ENCODE measurements around the gene SPP1. TPM values are rescaled to one million over a fixed set of nuclear protein-coding genes. Genes with fewer than 3 reads are reported as not detected.
"Not testable (repeated sequence)": the region's sequence is repeated elsewhere in the genome, so short reads cannot be mapped to it uniquely, and the experiment has no call there.

SPP1 gene
- total RNA-seq, 1 donor = 7.6 TPM

GRCh38 chr4:88021824-88022223, 46.3 kb downstream of the SPP1 start:
- Histone ChIP-seq H3K4me1 (ENCODE audit: insufficient read depth, low read length) (peaks cover 27% of the 10 kb centered on the region), H3K9me3 (ENCODE audit: low read depth, low read length) (no peaks in the 10 kb centered on the region), H3K79me2 (ENCODE audit: insufficient read depth, low read length) (peaks cover 70% of the 10 kb centered on the region), H3K4me3 (ENCODE audit: insufficient read depth, low read length) (no peak overlapping the region), H3K36me3 (ENCODE audit: insufficient read depth, low read length) (peaks cover 46% of the 10 kb centered on the region), H2AFZ (ENCODE audit: low read length) (no peak overlapping the region), H3K27me3 (ENCODE audit: insufficient read depth, low read length) (no peaks in the 10 kb centered on the region), H4K20me1 (ENCODE audit: insufficient read depth, low read length) (no peaks in the 10 kb centered on the region), H3K27ac (ENCODE audit: low read depth, low read length) (no peak overlapping the region), H3K4me2 (ENCODE audit: insufficient read depth, low read length) (no peak overlapping the region)
- TF ChIP-seq, protein P1, sequence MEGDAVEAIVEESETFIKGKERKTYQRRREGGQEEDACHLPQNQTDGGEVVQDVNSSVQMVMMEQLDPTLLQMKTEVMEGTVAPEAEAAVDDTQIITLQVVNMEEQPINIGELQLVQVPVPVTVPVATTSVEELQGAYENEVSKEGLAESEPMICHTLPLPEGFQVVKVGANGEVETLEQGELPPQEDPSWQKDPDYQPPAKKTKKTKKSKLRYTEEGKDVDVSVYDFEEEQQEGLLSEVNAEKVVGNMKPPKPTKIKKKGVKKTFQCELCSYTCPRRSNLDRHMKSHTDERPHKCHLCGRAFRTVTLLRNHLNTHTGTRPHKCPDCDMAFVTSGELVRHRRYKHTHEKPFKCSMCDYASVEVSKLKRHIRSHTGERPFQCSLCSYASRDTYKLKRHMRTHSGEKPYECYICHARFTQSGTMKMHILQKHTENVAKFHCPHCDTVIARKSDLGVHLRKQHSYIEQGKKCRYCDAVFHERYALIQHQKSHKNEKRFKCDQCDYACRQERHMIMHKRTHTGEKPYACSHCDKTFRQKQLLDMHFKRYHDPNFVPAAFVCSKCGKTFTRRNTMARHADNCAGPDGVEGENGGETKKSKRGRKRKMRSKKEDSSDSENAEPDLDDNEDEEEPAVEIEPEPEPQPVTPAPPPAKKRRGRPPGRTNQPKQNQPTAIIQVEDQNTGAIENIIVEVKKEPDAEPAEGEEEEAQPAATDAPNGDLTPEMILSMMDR (IDR thresholded peaks at IDR 0.05; ENCODE audit: extremely low read depth, low read depth, low read length) = no peak
- no peak for DNase-seq (ENCODE audit: insufficient read length, low spot score, missing footprints)

DNA sequence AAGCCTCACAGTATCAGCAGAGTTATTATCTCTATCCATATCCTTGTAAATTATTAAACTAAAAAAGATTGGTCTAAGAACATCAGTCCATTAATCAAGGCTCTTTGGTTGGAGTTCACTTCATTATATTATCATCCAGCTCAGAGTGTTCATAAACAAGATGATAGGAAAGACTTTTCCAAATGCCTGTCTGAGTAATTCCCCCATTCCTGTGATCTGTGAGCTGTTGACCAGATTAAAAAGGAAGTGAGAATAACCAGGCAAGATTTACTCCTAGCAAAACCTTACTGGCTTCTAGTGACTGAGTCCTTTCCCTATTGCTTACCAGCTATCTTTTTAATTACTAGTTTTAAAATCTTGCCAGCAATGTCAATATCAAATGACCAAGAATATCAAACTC, 46.8 kb downstream of the SPP1 start:
- Histone ChIP-seq H4K20me1 (ENCODE audit: insufficient read depth, low read length) (no peaks in the 10 kb centered on the region), H3K36me3 (ENCODE audit: insufficient read depth, low read length) (peaks cover 43% of the 10 kb centered on the region), H3K27me3 (ENCODE audit: insufficient read depth, low read length) (no peaks in the 10 kb centered on the region), H3K79me2 (ENCODE audit: insufficient read depth, low read length) (peaks cover 71% of the 10 kb centered on the region), H3K4me1 (ENCODE audit: insufficient read depth, low read length) (peaks cover 23% of the 10 kb centered on the region), H2AFZ (ENCODE audit: low read length) (no peak overlapping the region), H3K4me2 (ENCODE audit: insufficient read depth, low read length) (no peak overlapping the region), H3K27ac (ENCODE audit: low read depth, low read length) (no peak overlapping the region), H3K9me3 (ENCODE audit: low read depth, low read length) (no peaks in the 10 kb centered on the region), H3K4me3 (ENCODE audit: insufficient read depth, low read length) (no peak overlapping the region)
- TF ChIP-seq, protein P1 (IDR thresholded peaks at IDR 0.05; ENCODE audit: extremely low read depth, low read depth, low read length) = no peak
- DNase-seq (ENCODE audit: insufficient read length, low spot score, missing footprints) = no peak

DNA sequence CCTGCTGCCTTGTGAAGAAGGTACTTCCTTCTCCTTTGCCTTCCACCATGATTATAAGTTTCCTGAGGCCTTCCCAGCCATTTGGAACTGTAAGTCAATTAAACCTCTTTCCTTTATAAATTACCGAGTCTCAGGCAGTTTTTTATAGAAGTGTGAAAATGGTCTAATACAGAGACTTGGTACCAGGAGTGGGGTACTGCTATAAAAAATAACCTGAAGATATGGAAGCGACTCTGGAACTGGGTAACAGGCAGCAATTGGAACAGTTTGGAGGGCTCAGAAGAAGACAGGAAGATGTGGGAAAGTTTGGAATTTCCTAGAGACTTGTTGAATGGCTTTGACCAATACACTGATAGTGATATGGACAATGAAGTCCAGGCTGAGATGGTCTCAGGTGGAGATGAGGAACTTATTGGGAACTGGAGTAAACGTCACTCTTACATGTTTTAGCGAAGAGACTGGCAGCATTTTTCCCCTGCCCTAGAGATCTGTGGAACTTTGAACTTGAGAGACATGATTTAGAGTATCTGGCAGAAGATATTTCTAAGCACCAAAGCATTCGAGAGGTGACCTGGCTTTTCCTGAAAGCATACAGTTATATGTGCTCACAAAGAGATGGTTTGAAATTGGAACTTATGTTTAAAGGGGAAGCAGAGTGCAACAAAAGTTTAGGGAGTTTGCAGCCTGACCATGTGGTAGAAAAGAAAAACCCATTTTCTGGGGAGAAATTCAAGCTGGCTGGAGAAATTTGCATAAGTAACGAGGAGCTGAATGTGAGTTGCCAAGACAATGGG, 50.6 kb downstream of the SPP1 start:
- H3K9me3 ChIP-seq (ENCODE audit: low read depth, low read length); H3K27ac ChIP-seq (ENCODE audit: low read depth, low read length); H3K27me3 ChIP-seq (ENCODE audit: insufficient read depth, low read length); DNase-seq (ENCODE audit: insufficient read length, low spot score, missing footprints); H4K20me1 ChIP-seq (ENCODE audit: insufficient read depth, low read length); H3K4me2 ChIP-seq (ENCODE audit: insufficient read depth, low read length); H2AFZ ChIP-seq (ENCODE audit: low read length); H3K4me3 ChIP-seq (ENCODE audit: insufficient read depth, low read length): not testable (repeated sequence)
- Histone ChIP-seq H3K4me1 (ENCODE audit: insufficient read depth, low read length) (peaks cover 22% of the 10 kb centered on the region), H3K79me2 (ENCODE audit: insufficient read depth, low read length) (peaks cover 77% of the 10 kb centered on the region), H3K36me3 (ENCODE audit: insufficient read depth, low read length) (peaks cover 37% of the 10 kb centered on the region)

DNA sequence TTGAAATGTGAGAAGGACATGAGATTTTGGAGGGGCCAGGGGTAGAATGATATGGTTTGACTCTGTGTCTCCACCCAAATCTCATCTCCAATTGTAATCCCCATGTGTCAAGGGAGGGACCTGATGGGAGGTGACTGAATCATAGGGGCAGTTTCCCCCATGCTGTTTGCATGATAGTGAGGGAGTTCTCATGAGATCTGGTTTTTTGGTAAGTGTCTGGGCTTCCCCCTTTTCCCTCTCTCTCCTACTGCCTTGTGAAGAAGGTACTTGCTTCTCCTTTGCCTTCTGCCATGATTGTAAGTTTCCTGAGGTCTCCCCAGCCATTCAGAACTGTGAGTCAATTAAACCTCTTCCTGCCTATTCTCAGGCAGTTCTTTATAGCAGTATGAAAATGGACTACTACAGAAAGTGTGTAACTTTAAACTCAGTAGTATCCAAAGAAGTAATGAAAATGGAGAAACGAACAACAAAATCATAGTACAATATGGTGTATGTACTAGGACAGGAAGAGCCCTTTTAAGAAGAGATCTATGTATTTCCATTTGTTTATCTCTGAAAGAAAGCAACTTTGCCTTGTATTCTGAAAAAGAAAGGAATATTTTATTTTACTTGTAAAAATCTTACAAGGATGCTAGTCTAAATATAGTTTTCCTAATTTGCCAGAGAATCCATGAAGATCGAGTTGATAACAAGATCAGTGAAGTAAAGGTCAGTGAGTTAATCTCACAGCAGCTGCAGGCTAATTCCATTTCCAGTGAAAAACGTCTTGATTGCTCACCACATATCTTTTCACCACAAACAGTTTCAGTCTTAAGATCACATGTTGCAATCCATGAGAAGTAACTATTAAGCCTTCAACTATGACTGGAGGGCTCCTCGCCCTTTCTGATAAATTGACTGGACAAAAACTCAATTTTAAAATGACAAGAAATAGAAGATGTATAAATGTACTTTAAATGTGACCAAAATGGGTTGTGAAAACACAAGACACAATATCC, 52.4 kb downstream of the SPP1 start:
- Histone ChIP-seq H3K36me3 (ENCODE audit: insufficient read depth, low read length) (peaks cover 39% of the 10 kb centered on the region), H3K4me2 (ENCODE audit: insufficient read depth, low read length) (peak overlapping the region; percentile 42), H3K4me3 (ENCODE audit: insufficient read depth, low read length) (no peak overlapping the region), H3K27ac (ENCODE audit: low read depth, low read length) (peak overlapping the region; percentile 78), H4K20me1 (ENCODE audit: insufficient read depth, low read length) (no peaks in the 10 kb centered on the region), H3K4me1 (ENCODE audit: insufficient read depth, low read length) (peaks cover 22% of the 10 kb centered on the region), H3K27me3 (ENCODE audit: insufficient read depth, low read length) (no peaks in the 10 kb centered on the region), H3K79me2 (ENCODE audit: insufficient read depth, low read length) (peaks cover 60% of the 10 kb centered on the region), H3K9me3 (ENCODE audit: low read depth, low read length) (no peaks in the 10 kb centered on the region), H2AFZ (ENCODE audit: low read length) (no peak overlapping the region)
- peak; percentile 87 for DNase-seq (ENCODE audit: insufficient read length, low spot score, missing footprints)
- TF ChIP-seq, protein P1 (IDR thresholded peaks at IDR 0.05; ENCODE audit: extremely low read depth, low read depth, low read length) = no peak

Data from osteoblast (primary cell).